Glutamatergic neuron (in vitro differentiated cells): ENCODE measurements around the gene GREB1L. TPM values are rescaled to one million over a fixed set of nuclear protein-coding genes. Genes with fewer than 3 reads are reported as not detected.

Experiments
- DNase-seq: peaks from one replicate; pipeline ENCODE4 v3.0.0; 2022
- H3K27ac Mint-ChIP-seq: one replicate; pipeline ENCODE4 v1.8.0; 2020; ENCODE audit warnings: mild to moderate bottlenecking, mixed read lengths, inconsistent platforms; ENCODE audit not compliant: unreplicated experiment
- H3K27me3 Mint-ChIP-seq: one replicate; pipeline ENCODE4 v1.8.0; 2020; ENCODE audit warnings: mild to moderate bottlenecking, moderate library complexity, mixed read lengths, inconsistent platforms; ENCODE audit not compliant: unreplicated experiment
- H3K36me3 Mint-ChIP-seq: one replicate; pipeline ENCODE4 v1.8.0; 2020; ENCODE audit warnings: mild to moderate bottlenecking, mixed read lengths, inconsistent platforms; ENCODE audit not compliant: unreplicated experiment
- H3K4me1 Mint-ChIP-seq: one replicate; pipeline ENCODE4 v1.8.0; 2020; ENCODE audit warnings: mild to moderate bottlenecking, low read depth, mixed read lengths, inconsistent platforms; ENCODE audit not compliant: unreplicated experiment
- H3K4me3 Mint-ChIP-seq: one replicate; pipeline ENCODE4 v1.8.0; 2020; ENCODE audit warnings: mild to moderate bottlenecking, mixed read lengths, inconsistent platforms; ENCODE audit not compliant: unreplicated experiment
- H3K9me3 Mint-ChIP-seq: one replicate; pipeline ENCODE4 v1.8.0; 2020; ENCODE audit warnings: mild to moderate bottlenecking, moderate library complexity, mixed read lengths, inconsistent platforms; ENCODE audit not compliant: unreplicated experiment
- total RNA-seq: library from RNA; stranded (reverse); fragmentation: NEBNext Ultra II Directional; extraction: Animal tissue kit (Norgen Biotek cat#: 25700); gene quantifications from one replicate; pipeline ENCODE4 v1.2.1, GENCODE V29; 2021; ENCODE audit not compliant: unreplicated experiment
- TF ChIP-seq, protein P1 (sequence below): fragments of 200-600 bp; sonication (generic); IDR thresholded peaks from one replicate; pipeline ENCODE4 v1.5.0; 2021; ENCODE audit not compliant: partially characterized antibody, unreplicated experiment

GREB1L gene
- total RNA-seq, 1 donor from 2014 or later = 154 TPM

DNA sequence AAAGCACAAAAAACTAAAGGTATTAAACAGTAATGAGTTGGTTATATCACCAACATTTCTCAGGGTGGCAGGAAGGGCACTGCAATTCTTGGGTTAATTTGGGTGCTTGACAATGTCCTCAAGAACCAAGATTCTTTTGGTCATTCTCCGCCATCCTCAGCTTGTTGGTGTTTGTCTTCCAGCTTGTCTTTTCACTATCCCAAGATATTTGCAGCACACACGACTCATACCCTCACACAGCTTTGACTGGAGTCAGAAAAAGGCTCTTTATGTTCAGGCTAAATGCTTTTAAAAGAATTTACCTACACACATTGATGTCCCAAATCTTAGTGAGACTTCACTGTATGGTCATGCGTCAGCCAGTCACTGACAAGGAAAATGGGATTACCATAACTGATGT lies 12.5 kb downstream of the GREB1L start:
- Mint-ChIP-seq H3K27me3 (no peaks in the 10 kb centered on the region), H3K36me3 (no peaks in the 10 kb centered on the region), H3K27ac (no peak overlapping the region)

DNA sequence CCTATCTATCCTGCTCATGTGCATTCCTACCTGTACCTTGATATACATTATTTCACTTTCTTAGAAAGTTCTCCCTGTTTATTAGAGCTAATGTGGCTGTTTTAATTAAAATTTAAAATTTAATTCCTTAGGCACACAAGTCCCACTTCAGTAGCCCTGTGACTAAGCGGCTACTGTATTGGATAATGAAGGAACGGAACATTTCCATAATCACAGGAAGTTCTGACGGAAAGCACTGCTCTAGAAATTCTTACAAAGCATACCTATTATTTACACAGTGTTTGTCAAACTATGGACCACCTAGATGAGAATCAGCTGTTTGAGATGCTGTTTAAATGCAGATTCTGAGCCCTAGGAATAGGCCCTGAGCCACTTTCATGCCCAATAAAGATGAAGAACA lies 13.2 kb downstream of the GREB1L start:
- no peak for DNase-seq
- Mint-ChIP-seq H3K9me3 (no peaks in the 10 kb centered on the region), H3K27ac (no peak overlapping the region), H3K4me1 (peaks cover 3% of the 10 kb centered on the region), H3K4me3 (no peak overlapping the region), H3K36me3 (no peaks in the 10 kb centered on the region), H3K27me3 (no peaks in the 10 kb centered on the region)
- TF ChIP-seq, protein P1, sequence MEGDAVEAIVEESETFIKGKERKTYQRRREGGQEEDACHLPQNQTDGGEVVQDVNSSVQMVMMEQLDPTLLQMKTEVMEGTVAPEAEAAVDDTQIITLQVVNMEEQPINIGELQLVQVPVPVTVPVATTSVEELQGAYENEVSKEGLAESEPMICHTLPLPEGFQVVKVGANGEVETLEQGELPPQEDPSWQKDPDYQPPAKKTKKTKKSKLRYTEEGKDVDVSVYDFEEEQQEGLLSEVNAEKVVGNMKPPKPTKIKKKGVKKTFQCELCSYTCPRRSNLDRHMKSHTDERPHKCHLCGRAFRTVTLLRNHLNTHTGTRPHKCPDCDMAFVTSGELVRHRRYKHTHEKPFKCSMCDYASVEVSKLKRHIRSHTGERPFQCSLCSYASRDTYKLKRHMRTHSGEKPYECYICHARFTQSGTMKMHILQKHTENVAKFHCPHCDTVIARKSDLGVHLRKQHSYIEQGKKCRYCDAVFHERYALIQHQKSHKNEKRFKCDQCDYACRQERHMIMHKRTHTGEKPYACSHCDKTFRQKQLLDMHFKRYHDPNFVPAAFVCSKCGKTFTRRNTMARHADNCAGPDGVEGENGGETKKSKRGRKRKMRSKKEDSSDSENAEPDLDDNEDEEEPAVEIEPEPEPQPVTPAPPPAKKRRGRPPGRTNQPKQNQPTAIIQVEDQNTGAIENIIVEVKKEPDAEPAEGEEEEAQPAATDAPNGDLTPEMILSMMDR = no peak

More for the DNA sequence above, 12.5 kb downstream of the GREB1L start:
- Mint-ChIP-seq H3K9me3 (no peaks in the 10 kb centered on the region), H3K4me1 (peaks cover 6% of the 10 kb centered on the region), H3K4me3 (no peak overlapping the region)
- TF ChIP-seq, protein P1 = no peak
- no peak for DNase-seq

DNA sequence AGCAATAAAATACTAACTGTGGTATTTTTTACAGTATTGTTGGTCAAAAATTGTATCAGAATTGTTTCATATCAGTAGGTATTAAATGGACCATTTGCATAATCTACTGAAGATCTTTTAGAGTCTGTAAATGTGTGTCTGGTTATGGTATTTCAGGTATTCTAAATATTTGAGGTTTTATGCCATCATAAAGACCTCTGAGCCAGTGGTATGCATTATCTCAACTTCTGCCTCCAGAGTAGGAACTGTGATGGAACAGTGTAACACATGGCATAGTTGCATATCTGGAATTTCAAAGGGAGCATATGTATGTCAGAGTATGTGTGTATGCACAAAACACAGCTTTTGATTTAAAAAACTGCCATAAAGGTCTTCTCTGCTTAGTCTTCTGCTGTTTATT lies 15.4 kb downstream of the GREB1L start:
- TF ChIP-seq, protein P1 = no peak
- Mint-ChIP-seq H3K4me1 (peaks cover 11% of the 10 kb centered on the region), H3K27ac (no peak overlapping the region), H3K9me3 (no peaks in the 10 kb centered on the region), H3K27me3 (no peaks in the 10 kb centered on the region), H3K36me3 (no peaks in the 10 kb centered on the region), H3K4me3 (no peak overlapping the region)
- no peak for DNase-seq

DNA sequence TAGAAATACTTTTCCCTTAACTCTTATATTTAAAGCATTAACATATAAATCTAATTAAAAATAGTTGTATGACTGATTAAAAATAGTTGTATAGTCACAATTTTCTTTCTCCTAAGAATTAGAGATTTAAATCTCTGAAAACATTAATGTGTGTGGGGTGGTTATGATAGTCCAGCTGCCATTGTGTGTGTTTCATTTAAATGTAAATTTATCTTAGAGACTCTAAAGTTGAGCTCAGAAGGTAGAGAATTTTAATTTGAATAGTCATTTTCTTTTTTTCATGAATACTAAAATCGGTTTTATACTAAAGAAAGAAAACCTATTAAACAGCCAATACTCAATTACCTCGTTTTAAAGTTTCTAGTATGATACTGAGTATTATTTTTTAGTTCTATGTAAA lies 18.6 kb downstream of the GREB1L start:
- H3K36me3 Mint-ChIP-seq = no peaks in the 10 kb centered on the region
- peaks cover 31% of the 10 kb centered on the region for H3K4me1 Mint-ChIP-seq
- H3K9me3 Mint-ChIP-seq = no peaks in the 10 kb centered on the region
- no peak for DNase-seq
- no peak overlapping the region for H3K27ac Mint-ChIP-seq
- TF ChIP-seq, protein P1 = no peak
- H3K27me3 Mint-ChIP-seq = no peaks in the 10 kb centered on the region
- no peak overlapping the region for H3K4me3 Mint-ChIP-seq

DNA sequence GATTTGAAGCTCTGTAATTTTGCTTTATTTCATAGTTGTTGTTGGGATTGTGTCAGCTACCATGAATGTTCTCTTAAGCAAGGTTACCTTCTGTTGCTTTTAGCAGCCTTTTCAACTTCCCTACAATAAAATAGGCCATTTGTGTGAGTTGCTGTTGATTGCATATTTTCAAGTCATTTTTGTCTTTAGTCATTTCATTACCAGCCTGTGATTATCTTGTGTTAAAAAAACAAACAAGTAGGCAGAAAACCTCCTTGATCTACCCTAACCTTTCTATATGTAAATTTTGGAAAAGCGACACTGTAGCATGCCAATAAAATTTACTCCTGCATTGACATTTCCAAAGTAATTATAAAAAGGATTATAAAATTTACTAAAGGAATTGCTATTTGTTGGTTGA lies 19.3 kb downstream of the GREB1L start:
- Mint-ChIP-seq H3K27me3 (no peaks in the 10 kb centered on the region), H3K9me3 (no peaks in the 10 kb centered on the region), H3K27ac (peak overlapping the region; percentile 36), H3K36me3 (no peaks in the 10 kb centered on the region), H3K4me1 (peaks cover 38% of the 10 kb centered on the region), H3K4me3 (no peak overlapping the region)
- no peak for DNase-seq
- TF ChIP-seq, protein P1 = no peak
